HG03095 (cell line): ENCODE data around the gene FBXO21.

Source experiments
- ATAC-seq: cut with Tn5 transposase; IDR thresholded peaks from one replicate; pipeline ENCODE4 v1.9.1; 2021; ENCODE audit warnings: moderate library complexity; ENCODE audit not compliant: unreplicated experiment

The FBXO21 gene

GRCh38 chr12:117166107-117166506 is 24.2 kb downstream of the FBXO21 start:
- ATAC-seq = no peak

GRCh38 chr12:117165342-117165741 is 24.9 kb downstream of the FBXO21 start:
- no peak for ATAC-seq

GRCh38 chr12:117162633-117163032 is 27.6 kb downstream of the FBXO21 start:
- no peak for ATAC-seq

GRCh38 chr12:117162167-117162539 is 28.1 kb downstream of the FBXO21 start:
- no peak for ATAC-seq

GRCh38 chr12:117161460-117162166 is 28.7 kb downstream of the FBXO21 start:
- ATAC-seq = no peak

- ATAC-seq = no peak
Measured at GRCh38 chr12:117159674-117160073, 30.6 kb downstream of the FBXO21 start.

- ATAC-seq = no peak
Measured at GRCh38 chr12:117158911-117159553, 31.2 kb downstream of the FBXO21 start.

- no peak for ATAC-seq
Measured at GRCh38 chr12:117158096-117158495, 32.2 kb downstream of the FBXO21 start.

- no peak for ATAC-seq
Measured at GRCh38 chr12:117155278-117156060, 34.8 kb downstream of the FBXO21 start.

GRCh38 chr12:117152793-117153775 is 37.2 kb downstream of the FBXO21 start:
- ATAC-seq = no peak

GRCh38 chr12:117151403-117152031 is 38.8 kb downstream of the FBXO21 start:
- ATAC-seq = no peak

- no peak for ATAC-seq
Measured at GRCh38 chr12:117149431-117149830, 40.8 kb downstream of the FBXO21 start.

GRCh38 chr12:117148642-117149041 is 41.6 kb downstream of the FBXO21 start:
- ATAC-seq = no peak

GRCh38 chr12:117147639-117148038 is 42.6 kb downstream of the FBXO21 start:
- no peak for ATAC-seq

- ATAC-seq = no peak
Measured at GRCh38 chr12:117145597-117146154, 44.6 kb downstream of the FBXO21 start.

- no peak for ATAC-seq
Measured at GRCh38 chr12:117144599-117144998, 45.7 kb downstream of the FBXO21 start.

GRCh38 chr12:117143008-117143532 is 47.2 kb downstream of the FBXO21 start:
- peak; percentile 48 for ATAC-seq

GRCh38 chr12:117142094-117142493 is 48.2 kb downstream of the FBXO21 start:
- ATAC-seq = peak; percentile 52

- ATAC-seq = no peak
Measured at GRCh38 chr12:117141097-117141898, 49.0 kb downstream of the FBXO21 start.
